HL-60/S4 treated with phorbol 12-myristate 13-acetate at 8.2 ng/mL for 4 days and 3 days (cell line): ENCODE data around the gene NOX4.
"Not testable (repeated sequence)": the region's sequence is repeated elsewhere in the genome, so short reads cannot be mapped to it uniquely, and the experiment has no call there.

Experiments used
- in situ Hi-C: fragments of 300-500 bp; cut with MboI; formaldehyde crosslinking; loops from 2 replicates; pipeline ENCODE4 v1.15.0; 2022; ENCODE audit warnings: low sequenced_read_pairs

Gene NOX4

DNA sequence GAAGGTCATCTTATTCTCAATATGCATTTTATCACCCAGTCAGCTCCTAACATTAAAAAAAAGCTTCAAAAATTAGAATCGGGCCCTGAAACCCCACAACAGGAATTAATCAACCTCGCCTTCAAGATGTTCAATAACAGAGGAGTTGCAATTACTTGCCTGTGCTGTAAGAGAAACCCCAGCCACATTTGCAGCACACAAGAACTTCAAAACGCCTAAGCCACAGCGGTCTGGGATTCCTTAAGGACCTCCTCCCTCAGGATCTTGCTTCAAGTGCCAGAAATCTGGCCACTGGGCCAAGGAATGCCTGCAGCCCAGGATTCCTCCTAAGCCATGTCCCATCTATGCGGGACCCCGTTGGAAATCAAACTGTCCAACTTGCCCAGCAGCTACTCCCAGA is 108.2 kb downstream of the NOX4 start:
- in situ Hi-C loops = not testable (repeated sequence)

DNA sequence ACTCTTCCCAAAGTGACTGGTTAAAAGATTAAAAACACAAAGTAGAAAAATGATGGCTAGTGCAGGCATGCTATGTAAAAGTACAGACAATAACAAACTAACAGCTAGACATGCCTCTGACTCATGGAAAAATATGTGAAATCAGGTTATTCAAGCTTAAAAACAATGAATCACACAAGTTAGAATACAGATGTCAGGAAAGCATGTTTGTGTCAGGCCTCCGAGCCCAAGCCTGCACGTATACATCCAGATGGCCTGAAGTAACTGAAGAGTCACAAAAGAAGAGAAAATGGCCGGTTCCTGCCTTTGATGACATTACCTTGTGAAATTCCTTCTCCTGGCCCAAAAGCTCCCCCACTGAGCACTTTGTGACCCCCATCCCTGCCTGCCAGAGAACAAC is 110.1 kb downstream of the NOX4 start:
- in situ Hi-C loops = no loop called here

DNA sequence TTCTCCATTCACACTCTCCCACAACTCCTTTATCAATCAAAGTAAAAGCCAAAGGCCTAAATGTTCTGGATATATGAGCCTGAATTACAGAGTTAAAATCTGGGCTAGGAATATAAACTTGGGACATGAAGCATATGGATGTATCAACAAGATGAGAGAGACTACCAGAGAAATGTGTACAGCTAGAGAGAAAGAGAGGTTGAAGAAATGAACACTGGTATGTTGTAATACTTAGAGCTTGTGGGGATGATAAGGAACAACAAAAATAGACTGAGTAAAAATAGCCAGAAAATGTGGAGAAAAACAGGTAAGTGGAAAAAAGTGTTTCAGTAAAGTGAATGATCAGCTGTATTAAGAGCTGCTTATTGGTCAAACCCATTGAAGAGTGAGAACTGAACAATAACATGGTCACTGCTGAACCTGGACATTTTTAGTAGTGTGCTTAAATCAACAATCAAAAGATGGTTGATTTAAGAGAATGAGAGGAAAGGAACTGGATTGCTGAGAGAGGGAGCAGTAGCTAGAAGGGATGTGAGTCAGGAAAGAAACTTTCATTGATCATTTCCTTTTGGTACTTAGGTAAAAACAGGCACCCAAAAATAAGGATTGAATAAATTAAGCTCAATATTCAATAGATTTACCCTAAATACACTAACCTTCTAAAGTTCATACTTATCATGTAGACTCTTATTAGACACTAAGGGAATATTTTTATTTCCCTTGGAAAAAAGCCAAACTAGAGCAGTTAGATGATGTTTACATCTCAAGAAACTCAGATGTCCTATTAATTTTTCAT is 111.0 kb downstream of the NOX4 start:
- in situ Hi-C loops = not testable (repeated sequence)

DNA sequence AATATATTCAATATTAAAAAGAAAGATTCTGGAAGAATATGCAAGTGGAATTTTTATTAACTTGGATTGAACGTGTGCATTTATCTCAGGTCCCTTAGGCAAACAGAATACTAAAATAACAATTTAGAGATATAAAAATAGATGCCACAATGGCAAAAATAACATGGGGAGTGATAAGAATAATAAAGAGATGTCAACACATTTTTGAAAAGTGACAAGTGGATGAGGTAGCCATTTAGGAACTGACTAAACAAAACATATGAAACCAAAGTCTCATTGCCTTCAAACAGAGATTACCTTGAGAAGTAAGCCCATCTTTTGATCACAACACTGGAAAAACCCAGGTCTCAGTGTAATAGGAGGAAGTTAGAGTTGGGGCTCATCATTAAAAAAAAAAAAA is 112.2 kb downstream of the NOX4 start:
- in situ Hi-C loops = not testable (repeated sequence)

DNA sequence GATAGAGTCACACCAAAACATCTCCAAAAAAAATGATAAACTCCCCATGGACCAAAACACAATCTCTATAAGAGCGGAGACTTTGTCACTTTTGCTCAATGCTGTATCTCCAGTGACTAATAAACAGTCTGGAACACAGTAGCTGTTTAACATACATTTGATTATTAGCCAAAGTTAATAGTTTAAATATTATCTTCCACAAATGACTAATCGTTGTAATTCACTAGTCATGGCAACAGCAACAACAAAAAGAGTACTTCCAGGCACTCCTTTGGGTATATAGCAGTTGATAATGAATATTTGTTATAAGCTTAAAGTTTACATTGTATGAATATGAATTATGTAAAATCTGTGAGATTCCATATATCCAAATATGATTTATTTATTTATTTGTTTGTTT is 121.8 kb downstream of the NOX4 start:
- in situ Hi-C loops = not testable (repeated sequence)

DNA sequence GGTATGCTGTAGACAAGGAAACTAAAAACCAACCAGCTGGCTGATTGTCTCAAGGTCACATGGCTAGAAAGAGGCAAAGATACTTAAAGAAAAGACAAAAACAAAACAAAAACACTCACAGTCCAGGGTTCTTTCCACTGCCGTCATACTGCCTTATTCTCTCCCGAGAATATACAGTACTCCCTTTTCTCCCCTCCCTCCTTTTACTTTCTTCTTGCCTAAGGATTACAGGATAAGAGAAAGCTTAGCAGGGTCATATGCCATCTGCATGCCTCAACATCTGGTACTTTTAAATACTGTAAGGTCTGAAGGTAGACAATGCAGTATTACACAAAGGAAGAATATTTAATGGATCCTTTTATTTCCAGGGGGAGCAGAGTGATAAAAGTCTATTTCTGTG is 126.3 kb downstream of the NOX4 start:
- in situ Hi-C loops = not testable (repeated sequence)

DNA sequence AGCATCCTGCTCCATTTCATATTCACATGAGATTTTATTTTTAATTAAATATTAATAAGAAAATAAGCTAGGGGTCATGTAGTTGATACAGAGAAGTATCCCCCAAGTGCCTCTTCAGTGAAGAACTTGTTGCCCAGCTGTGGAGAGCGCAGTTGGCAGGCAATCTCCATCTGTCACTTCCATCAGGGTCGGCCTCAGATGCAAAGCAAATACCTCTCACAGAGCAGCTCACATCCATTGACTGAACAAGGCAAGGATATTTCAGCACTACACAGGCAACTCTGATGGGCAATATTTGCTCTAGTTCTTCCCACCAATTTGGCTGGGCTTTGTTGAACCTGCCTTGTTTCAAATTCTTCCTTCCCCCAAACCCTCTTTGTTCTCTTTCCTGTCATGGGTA is 129.4 kb downstream of the NOX4 start:
- in situ Hi-C loops = no loop called here

DNA sequence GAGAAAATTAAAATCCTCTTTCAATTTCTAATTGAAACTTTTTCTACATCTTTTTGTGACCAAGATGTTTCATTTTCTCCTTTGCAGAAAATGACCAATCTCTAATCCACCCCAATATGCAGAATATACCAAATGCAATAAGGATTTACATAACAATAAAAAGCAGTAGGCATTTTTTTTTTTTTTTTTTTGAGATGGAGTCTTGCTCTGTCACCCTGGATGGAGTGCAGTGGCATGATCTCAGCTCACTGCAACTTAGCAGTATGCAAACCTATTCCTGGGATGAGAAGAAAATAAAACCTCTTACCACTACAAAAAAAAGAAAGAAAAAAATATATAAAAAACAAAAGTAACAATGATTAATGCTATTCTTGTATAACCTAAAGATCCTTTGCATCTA is 132.0 kb downstream of the NOX4 start:
- in situ Hi-C loops = not testable (repeated sequence)

DNA sequence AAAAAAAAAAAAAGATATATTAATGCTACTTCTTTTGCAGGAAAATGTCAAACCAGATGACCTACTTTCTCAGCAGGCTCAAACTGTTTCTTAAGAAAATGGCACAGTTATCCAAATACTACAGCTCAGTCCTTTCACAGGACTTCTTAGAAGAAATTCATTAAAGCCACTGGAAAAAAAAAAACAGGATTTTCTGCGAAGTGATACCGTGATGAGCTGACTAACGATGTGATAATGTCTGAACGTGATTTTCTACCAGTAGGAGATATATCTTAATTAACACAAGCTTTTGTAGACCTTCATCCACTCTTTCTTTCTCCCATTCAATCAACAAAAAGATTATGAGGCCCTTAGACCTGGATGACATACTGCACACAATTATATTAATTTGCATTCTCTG is 132.4 kb downstream of the NOX4 start:
- in situ Hi-C loops = no loop called here

DNA sequence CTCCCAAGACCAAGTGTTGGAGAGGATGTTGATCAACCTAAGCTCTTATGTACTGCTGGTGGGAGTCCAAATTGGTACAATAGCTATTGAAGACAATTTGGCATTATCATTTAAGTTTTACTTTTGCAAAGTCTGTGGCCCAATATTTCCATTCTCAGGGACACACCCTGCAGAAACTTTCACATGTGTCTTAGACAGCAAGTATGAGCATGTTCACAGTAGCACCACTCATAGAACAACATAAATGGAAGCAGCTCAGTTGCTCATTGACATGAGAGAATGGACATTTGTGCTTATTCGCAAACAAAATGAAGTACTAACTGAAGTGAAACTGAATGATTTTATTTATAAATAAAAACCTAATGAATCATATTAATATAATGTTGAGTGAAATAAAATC is 135.5 kb downstream of the NOX4 start:
- in situ Hi-C loops = no loop called here

DNA sequence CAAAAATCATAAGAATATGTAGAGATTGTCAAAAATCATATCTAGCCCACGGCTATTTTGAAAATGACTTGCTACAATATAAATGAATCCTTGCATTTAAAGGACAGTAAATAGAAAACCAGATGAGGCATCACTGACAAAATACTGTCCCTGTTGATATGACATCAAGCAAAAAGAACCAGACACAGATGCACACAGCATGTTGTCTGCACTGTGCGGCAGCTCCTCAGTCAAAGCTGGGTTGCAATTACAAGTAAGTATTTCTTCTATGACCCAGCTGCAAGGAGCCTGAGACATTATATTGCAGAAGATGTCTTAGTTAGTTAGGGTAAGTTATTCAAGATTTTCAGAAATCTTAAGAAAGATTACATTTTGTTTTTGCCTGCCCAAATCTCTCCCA is 136.7 kb downstream of the NOX4 start:
- in situ Hi-C loops = not testable (repeated sequence)

DNA sequence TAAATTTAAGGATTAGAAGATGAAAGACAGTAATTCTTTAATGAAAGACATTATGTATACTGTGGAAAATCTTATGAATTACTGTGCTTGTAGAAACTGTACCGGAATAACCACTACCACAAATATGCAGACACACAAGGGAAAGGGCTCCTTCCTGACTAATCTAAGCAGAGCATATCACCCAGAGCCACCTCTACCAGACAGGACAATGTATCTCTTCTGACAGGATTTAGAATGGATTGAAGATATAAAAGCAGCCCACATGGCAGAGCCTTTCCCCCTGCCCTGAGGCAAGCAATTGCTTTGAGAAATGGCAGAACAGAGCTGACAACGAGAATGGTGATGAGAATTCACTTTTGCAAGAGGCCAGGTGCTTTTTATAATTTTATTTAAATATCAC is 144.1 kb downstream of the NOX4 start:
- in situ Hi-C loops = no loop called here

DNA sequence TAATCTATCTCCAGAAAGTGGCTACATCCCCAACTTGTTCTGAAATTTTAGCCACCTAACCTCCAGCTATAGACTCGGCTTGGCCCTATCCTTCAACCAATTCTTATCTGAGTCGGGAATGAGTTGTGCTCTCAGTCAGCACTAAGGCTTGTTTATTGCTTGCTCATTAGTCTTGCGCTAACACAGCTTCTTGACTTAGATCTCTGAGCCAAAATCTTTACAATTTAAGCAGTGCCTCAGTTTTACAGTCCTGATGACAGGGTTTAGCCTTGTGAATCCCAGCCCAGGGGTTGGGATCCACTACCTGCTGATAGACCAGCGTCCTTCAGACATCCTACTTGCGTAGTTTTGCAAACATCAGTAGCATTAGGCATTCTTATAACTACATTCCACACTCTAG is 144.6 kb downstream of the NOX4 start:
- in situ Hi-C loops = no loop called here

DNA sequence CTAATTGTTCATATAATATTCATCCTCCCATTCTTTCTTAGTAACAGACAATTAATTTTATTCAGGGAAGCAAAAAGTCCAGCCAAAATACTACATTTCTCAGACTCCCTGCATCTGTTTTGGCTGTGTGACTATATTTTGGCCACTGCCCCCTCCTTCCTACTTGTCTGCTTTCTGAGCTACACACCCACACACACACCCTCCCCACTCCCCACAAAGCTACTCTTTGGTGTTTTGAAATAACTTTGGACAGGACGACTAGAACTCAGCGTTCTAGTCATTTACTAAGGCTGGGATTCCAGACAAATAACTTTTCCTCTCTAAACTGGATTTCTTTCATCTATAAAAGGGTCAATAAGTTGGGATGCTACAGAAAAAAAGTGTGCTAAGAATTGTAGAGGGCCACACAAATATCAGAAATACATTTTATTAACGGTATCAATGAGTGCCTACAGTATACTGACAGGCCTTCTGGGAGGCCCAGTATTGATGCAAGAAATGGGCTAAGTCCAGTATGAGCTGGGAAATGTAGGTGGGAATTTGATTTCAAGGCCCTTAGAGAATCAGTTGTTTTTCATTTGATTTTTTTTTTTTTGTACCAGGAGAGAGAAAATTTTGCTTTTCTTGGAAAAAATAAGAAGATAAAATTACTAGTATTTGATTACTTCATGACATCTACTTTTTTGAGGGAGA is 148.1 kb downstream of the NOX4 start:
- in situ Hi-C loops = not testable (repeated sequence)

DNA sequence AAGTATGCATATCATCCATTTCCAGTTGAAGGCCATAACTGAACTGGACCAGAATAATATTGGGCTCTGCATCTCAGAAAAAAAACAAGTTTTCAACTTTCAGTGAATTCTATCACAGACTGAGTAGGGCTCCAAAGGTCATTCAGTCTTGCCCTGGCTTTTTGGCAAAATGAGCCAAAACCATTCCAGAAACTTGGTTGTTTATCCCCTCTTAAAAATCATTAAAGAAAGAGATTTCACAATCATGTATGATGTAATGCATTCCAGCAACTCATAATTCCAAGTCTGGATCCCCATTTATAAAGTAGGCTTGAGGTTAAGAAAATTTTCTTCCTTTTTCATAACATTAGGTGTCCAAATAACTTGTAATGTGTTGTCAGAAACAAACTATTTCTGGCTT is 150.7 kb downstream of the NOX4 start:
- in situ Hi-C loops = not testable (repeated sequence)

DNA sequence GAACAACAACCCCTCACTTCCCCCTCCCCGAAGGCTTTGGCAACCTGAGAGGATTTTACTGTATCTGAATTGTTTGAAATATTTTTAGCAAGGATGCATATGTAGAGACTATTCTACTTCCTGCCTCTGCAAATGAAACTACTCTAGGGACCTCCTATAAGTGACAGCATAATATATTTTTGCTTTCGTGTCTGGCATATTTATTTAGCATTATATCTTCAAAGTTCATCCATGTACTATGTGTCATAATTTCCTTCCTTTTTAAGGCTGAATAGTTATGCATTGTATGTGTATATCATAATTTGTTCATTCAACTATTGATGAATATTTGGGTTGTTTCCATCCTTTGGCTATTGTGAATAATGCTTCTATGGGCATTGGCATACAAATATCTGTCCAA is 153.1 kb downstream of the NOX4 start:
- in situ Hi-C loops = not testable (repeated sequence)

DNA sequence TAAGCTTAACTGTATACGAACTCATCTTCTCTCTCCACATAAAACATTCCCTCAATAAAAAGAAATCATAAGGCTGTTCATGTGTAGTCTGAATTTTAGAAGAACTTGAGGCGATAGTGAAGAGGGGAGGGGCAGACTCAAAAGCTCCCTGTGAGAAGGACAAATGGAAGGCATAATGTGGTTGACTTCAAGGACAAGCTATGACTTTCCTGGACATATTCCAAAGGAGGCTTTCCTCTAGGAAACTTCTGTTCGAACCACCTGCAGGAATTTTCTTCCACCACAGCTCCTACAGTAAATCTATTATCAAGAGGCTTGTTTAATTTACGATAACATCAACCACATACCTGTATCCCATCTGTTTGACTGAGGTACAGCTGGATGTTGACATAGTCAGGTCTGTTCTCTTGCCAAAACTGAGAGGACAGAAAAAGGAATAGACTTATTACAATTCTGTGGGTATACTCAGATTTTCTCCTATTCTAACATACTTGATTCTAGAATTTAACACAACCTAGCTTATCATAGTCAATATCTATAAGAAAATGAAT is 154.0 kb downstream of the NOX4 start:
- in situ Hi-C loops = not testable (repeated sequence)

DNA sequence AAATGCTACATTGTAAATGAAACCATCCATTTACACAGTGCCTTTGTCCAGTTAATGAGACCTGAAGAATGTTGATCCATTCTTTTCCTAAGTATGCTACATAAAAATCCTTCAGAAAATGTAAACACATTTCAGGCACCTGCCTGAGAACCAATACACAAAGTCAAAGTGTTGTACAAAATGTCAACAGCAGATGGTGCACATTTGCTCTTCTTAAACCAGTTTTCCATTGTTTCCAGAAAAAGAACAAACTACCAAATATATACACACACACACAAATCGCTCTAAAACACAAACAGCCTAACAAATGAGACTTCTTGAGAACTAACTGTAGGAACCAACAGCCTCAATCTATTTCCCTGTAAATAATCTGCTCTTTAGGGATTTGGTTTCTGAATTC is 157.5 kb downstream of the NOX4 start:
- in situ Hi-C loops = not testable (repeated sequence)

DNA sequence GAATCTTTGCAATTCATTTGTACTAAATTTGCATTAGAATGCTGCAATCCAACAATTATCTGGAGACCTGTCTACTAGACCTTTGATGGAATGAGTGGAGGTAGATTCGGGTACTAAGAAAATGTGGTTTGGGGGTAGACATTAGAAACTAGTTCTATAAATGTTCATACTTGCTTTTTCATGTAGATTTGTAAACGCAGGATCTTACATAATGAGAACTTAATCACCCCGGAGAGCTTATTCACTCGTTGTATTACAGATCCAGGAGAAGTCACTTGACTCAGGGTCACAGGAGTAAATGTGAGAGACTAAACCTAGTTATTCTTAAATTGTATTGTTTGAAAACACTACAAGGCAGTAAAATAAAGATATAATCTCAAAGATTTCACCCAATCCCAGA is 159.2 kb downstream of the NOX4 start:
- in situ Hi-C loops = not testable (repeated sequence)

DNA sequence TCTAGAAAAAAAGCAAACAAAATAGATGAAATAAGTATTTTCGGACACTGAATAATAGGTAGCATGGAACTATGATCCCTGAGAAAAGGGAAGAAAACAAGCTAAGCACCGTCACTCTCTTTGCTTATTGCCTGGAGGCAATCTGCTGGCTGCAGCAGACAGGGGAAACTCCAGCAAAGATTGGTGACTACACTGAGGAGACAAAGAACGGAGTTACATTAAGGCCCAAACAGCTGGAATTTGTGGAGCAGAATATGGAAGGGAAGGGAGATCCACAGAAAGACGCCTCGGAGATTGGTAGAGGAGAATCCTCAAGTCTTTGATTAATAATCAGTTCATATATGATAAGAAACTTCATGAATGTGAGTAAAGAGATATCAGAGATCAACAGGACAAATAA is 163.3 kb downstream of the NOX4 start:
- in situ Hi-C loops = no loop called here

DNA sequence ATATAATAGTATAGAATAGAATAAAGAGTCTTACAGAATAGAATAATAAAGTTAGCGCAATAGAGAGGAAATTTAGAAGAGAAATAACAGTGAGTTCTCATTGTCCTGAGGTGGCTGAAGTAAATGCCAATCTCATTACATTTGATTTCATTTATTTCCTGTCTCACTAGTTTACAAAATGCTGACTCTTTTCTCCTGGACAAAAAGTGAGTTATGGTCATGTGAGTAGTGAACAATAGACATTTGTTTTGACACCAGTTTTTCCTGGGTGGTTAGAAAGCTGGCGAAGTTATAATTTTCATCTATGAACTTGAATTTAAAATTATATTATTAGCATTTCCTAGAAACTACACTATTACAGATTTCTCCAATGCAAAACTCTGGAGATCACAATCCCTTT is 169.8 kb downstream of the NOX4 start:
- in situ Hi-C loops = no loop called here

DNA sequence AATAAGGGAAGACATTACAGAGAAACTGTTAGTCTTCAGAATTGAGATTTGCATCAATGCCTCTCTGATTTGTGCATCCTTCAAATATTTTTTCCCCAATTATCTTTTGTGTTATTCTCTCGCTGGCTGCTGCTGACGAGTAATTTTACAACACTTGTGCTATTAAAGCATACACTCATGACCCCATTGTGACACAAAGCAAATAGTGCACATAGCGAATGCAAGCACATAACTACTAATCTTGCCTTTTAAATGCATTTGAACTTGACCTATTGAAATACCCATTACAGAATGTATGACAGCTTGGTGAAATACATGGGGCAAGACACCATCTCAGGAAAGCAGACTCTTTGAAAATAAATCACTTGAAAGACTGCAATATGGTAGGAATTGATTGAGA is 180.6 kb downstream of the NOX4 start:
- in situ Hi-C loops = not testable (repeated sequence)
